Smooth muscle cell (in vitro differentiated cells): ENCODE results near the gene PRPF38A. TPM values are rescaled to one million over a fixed set of nuclear protein-coding genes. Genes with fewer than 3 reads are reported as not detected.

Experiments used
- DNase-seq: peaks from one replicate; lab custom pipeline; 2025; ENCODE audit not compliant: unreplicated experiment; lab: John Stamatoyannopoulos, UW
- H2AFZ ChIP-seq: fragments of 200-600 bp; sonication (generic); 2 replicates; pipeline ENCODE4 v1.6.0; 2016; ENCODE audit warnings: antibody characterized with exemption, low read depth, mild to moderate bottlenecking
- H3F3A ChIP-seq: fragments of 200-600 bp; sonication (generic); 2 replicates; pipeline ENCODE4 v1.6.0; 2017; ENCODE audit warnings: antibody characterized with exemption, low read depth
- H3K27ac ChIP-seq: fragments of 200-600 bp; sonication (generic); 2 replicates; pipeline ENCODE4 v1.5.1; 2016; ENCODE audit warnings: low read depth, mild to moderate bottlenecking
- H3K27me3 ChIP-seq: fragments of 200-600 bp; sonication (generic); 2 replicates; pipeline ENCODE4 v1.6.1; 2016; ENCODE audit warnings: low read depth, mild to moderate bottlenecking
- H3K36me3 ChIP-seq: fragments of 200-600 bp; sonication (generic); 2 replicates; pipeline ENCODE4 v1.5.1; 2016; ENCODE audit warnings: low read depth
- H3K4me1 ChIP-seq: fragments of 200-600 bp; sonication (generic); 2 replicates; pipeline ENCODE4 v1.5.1; 2016; ENCODE audit warnings: low read depth
- H3K4me2 ChIP-seq: fragments of 200-600 bp; sonication (generic); 2 replicates; pipeline ENCODE4 v1.6.0; 2016; ENCODE audit warnings: mild to moderate bottlenecking
- H3K4me3 ChIP-seq: fragments of 200-600 bp; sonication (generic); 2 replicates; pipeline ENCODE4 v1.5.1; 2016; ENCODE audit warnings: mild to moderate bottlenecking
- H3K79me2 ChIP-seq: fragments of 200-600 bp; sonication (generic); 2 replicates; pipeline ENCODE4 v1.6.0; 2016; ENCODE audit warnings: low read depth, mild to moderate bottlenecking
- H3K9ac ChIP-seq: fragments of 200-600 bp; sonication (generic); 2 replicates; pipeline ENCODE4 v1.6.0; 2016; ENCODE audit warnings: low read depth
- H3K9me3 ChIP-seq: fragments of 200-600 bp; sonication (generic); replicated peaks from 2 replicates; pipeline ENCODE4 v1.5.1; 2016; ENCODE audit warnings: low read depth
- H4K20me1 ChIP-seq: fragments of 200-600 bp; sonication (generic); 2 replicates; pipeline ENCODE4 v1.6.0; 2016; ENCODE audit warnings: low read depth
- WGBS: methylation state at CpG from one replicate; pipeline ENCODE4 v1.1.7; 2016; ENCODE audit warnings: low lambda C conversion rate; 5-methylcytosine and 5-hydroxymethylcytosine counted together
- polyA plus RNA-seq: library from polyadenylated mRNA; unstranded; fragments of >200 nt; fragmentation: Nextera tagmentation; extraction: Ambion mirVana; gene quantifications from 2 replicates; pipeline ENCODE4 v1.2.1, GENCODE V29; 2016
- total RNA-seq: library from RNA; depleted of rRNA; stranded (reverse); fragments of >200 nt; gene quantifications from 2 replicates; pipeline ENCODE4 v1.2.3, GENCODE V29; 2014
- TF ChIP-seq, protein P1 (sequence below): fragments of 200-600 bp; sonication (generic); IDR thresholded peaks from 2 replicates; pipeline ENCODE4 v1.5.1; 2017; ENCODE audit warnings: borderline replicate concordance, mild to moderate bottlenecking, antibody characterized with exemption; ENCODE audit not compliant: insufficient read depth, poor library complexity, severe bottlenecking

The PRPF38A gene
- total and polyA plus RNA-seq, 2 experiments from 2014 or later = 23.2 to 28.0 TPM

DNA sequence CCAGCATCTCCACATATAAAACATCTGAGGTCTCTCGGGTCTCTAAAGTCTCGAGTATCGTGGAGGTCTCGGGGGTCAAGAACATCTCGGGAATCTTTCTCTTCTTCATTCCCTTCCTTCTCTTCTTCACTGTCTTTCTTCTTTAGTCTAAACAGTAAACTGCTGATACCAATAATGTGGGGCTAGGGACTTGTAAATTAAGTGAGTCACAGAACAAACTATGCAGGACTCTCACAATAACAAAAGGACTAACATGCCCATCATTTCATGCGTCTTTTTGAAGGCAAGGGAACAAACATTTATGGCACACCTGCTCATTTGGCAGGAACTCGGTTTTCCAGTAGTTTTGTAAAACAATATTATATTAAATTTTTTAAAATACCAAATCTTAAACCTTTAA is 32.4 kb downstream of the PRPF38A start:
- Histone ChIP-seq H3K4me1 (no peaks in the 10 kb centered on the region), H3K27ac (no peak overlapping the region), H3K9me3 (no peaks in the 10 kb centered on the region), H3K4me3 (no peak overlapping the region), H4K20me1 (no peaks in the 10 kb centered on the region), H3K4me2 (no peak overlapping the region), H3K9ac (no peak overlapping the region), H3F3A (no peaks in the 10 kb centered on the region), H3K27me3 (no peaks in the 10 kb centered on the region), H2AFZ (no peak overlapping the region), H3K36me3 (peaks cover 6% of the 10 kb centered on the region), H3K79me2 (no peaks in the 10 kb centered on the region)
- TF ChIP-seq, protein P1, sequence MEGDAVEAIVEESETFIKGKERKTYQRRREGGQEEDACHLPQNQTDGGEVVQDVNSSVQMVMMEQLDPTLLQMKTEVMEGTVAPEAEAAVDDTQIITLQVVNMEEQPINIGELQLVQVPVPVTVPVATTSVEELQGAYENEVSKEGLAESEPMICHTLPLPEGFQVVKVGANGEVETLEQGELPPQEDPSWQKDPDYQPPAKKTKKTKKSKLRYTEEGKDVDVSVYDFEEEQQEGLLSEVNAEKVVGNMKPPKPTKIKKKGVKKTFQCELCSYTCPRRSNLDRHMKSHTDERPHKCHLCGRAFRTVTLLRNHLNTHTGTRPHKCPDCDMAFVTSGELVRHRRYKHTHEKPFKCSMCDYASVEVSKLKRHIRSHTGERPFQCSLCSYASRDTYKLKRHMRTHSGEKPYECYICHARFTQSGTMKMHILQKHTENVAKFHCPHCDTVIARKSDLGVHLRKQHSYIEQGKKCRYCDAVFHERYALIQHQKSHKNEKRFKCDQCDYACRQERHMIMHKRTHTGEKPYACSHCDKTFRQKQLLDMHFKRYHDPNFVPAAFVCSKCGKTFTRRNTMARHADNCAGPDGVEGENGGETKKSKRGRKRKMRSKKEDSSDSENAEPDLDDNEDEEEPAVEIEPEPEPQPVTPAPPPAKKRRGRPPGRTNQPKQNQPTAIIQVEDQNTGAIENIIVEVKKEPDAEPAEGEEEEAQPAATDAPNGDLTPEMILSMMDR = no peak
- WGBS = 63% methylated on average over 7 of the region's 7 CpGs
- DNase-seq = no peak

DNA sequence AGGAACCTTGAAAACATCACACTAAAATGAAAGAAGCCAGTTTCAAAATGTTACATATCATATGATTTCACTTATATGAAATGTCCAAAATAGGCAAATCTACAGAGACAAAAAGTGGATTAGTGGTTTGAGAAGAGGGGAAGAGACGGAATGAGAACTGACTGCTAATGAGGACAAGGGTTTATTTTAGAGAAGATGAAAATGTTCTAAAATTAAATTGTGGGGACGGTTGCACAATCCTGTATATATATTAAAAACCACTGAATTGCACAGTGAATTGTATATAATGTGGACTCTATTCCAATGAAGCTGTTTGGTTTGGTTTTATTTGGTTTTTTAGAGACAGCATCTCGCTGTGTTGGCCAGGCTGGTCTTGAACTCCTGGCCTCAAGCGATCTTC is 35.6 kb downstream of the PRPF38A start:
- WGBS = 96% methylated on average over 4 of the region's 4 CpGs
- Histone ChIP-seq H3K9me3 (no peaks in the 10 kb centered on the region), H3K79me2 (no peaks in the 10 kb centered on the region), H3K9ac (no peak overlapping the region), H3K4me3 (no peak overlapping the region), H3F3A (no peaks in the 10 kb centered on the region), H3K27ac (no peak overlapping the region), H3K36me3 (peaks cover under 1% of the 10 kb centered on the region), H2AFZ (no peak overlapping the region), H3K27me3 (no peaks in the 10 kb centered on the region), H3K4me2 (no peak overlapping the region), H3K4me1 (no peaks in the 10 kb centered on the region), H4K20me1 (no peaks in the 10 kb centered on the region)
- TF ChIP-seq, protein P1 = no peak
- DNase-seq = no peak

DNA sequence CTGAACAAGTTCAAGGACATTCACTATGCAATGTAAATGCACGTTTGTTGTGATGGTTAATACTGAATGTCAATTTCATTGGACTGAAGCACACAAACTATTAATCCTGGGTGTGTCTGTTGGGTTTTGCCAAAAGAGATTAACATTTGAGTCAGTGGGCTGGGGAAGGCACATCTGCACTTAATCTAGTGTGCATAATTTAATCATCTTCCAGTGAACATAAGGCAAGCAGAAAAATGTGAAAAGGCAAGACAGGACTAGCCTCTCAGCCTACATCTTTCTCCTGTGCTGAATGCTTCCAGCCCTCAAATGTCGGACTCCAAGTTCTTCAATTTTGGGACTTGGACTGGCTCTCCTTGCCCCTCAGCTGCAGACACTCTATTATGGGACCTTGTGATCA is 40.1 kb downstream of the PRPF38A start:
- H3K9me3 ChIP-seq = no peaks in the 10 kb centered on the region

DNA sequence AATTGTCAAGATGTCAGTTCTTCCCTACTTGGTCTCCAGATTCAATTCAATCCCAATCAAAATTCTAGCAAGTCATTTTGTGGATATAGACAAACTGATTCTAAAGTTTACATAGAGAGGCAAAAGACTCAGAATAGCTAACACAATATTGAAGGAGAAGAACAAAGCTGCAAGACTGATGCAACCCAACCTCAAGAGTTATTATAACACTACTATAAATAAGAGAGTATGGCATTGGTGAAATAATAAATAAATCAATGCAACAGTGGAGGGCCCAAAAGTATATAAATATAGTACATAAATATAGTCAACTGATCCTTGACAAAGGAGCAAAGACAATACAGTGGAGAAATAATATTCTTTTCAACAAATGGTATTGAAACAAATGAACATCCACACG is 49.7 kb downstream of the PRPF38A start:
- no peaks in the 10 kb centered on the region for H3K4me1 ChIP-seq
- H3K9me3 ChIP-seq = no peaks in the 10 kb centered on the region
- no peak overlapping the region for H3K4me2 ChIP-seq
- H2AFZ ChIP-seq = no peak overlapping the region
- TF ChIP-seq, protein P1 = no peak
- H3K9ac ChIP-seq = no peak overlapping the region
- 89% methylated on average over 1 of the region's 1 CpG for WGBS
- no peaks in the 10 kb centered on the region for H3F3A ChIP-seq
- H3K79me2 ChIP-seq = peaks cover 11% of the 10 kb centered on the region
- H3K36me3 ChIP-seq = no peaks in the 10 kb centered on the region
- no peak overlapping the region for H3K4me3 ChIP-seq
- no peak overlapping the region for H3K27ac ChIP-seq
- no peaks in the 10 kb centered on the region for H3K27me3 ChIP-seq
- DNase-seq = no peak
- peaks cover 3% of the 10 kb centered on the region for H4K20me1 ChIP-seq

More for the DNA sequence above, 40.1 kb downstream of the PRPF38A start:
- Histone ChIP-seq H2AFZ (no peak overlapping the region), H3K27me3 (no peaks in the 10 kb centered on the region), H3K27ac (no peak overlapping the region), H3K9ac (no peak overlapping the region), H3K79me2 (no peaks in the 10 kb centered on the region), H3K36me3 (peaks cover 18% of the 10 kb centered on the region), H3K4me3 (no peak overlapping the region), H3K4me2 (no peak overlapping the region), H4K20me1 (peaks cover 3% of the 10 kb centered on the region), H3F3A (no peaks in the 10 kb centered on the region), H3K4me1 (no peaks in the 10 kb centered on the region)
- 89% methylated on average over 2 of the region's 2 CpGs for WGBS
- no peak for DNase-seq
- TF ChIP-seq, protein P1 = no peak
